NCI-H128 (cell line): ENCODE data around the gene MOK.

Experiments
- DNase-seq: peaks from one replicate; lab custom pipeline; 2025; ENCODE audit not compliant: unreplicated experiment; lab: John Stamatoyannopoulos, UW

MOK gene

DNA sequence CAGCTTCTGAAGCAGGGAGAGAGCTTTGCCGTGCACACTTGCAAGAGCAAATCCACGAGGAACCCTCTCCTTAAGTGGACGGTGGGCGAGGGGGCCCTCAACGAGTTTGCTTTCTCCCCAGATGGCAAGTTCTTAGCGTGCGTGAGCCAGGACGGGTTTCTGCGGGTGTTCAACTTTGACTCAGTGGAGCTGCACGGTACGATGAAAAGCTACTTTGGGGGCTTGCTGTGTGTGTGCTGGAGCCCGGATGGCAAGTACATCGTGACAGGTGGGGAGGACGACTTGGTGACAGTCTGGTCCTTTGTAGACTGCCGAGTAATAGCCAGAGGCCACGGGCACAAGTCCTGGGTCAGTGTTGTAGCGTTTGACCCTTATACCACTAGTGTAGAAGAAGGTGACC, 96.2 kb downstream of the MOK start:
- DNase-seq: no peak

DNA sequence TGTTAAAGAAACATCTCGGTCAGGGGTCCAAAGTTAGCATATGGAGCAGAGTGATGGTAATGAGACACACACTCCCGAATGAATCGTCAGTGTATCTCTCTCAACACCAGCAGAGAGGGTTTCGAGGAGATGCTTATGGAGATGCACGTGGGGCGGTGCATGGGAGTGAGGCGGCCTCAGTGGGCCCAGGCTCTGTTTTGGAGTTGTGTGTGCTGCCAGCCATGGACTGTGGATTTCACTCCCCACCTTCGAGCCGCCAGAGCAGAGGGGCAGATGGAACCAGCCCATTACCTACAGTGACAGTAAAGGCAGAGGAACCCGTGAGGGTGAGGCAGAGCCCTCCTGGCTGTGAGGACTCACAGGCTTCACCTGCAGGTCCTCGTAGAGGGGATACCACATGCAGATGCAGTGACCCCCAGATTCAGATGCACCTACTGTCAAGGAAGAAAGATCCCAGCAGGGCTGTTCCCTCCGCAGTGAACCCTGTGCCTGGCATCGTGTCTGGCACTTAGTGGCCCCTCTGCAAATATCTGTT, 97.1 kb downstream of the MOK start:
- DNase-seq: no peak

- no peak for DNase-seq
Measured at GRCh38 chr14:102206918-102207317, 98.0 kb downstream of the MOK start.

DNA sequence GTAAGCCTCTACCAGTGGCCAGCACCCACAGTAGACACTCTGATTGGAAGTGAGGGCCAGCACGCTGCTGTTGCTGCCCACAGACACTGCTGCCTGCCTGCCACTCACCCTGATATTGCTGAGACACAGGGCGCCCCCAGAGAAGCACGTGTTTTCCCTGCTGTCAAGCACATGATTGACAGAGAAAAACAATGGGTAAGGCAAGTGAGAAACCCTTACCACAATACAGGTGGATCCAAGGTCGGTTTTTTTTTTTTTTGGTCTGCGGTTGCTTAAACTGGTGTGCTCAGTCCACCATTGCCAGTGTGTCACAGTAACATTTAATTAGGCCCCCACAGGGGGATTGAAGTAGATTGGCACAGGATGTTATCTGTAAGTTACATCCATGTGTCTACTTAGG, 99.4 kb downstream of the MOK start:
- no peak for DNase-seq

- no peak for DNase-seq
Measured at GRCh38 chr14:102203382-102203781, 101.6 kb downstream of the MOK start.

- DNase-seq: no peak
Measured at GRCh38 chr14:102202944-102203343, 102.0 kb downstream of the MOK start.

DNA sequence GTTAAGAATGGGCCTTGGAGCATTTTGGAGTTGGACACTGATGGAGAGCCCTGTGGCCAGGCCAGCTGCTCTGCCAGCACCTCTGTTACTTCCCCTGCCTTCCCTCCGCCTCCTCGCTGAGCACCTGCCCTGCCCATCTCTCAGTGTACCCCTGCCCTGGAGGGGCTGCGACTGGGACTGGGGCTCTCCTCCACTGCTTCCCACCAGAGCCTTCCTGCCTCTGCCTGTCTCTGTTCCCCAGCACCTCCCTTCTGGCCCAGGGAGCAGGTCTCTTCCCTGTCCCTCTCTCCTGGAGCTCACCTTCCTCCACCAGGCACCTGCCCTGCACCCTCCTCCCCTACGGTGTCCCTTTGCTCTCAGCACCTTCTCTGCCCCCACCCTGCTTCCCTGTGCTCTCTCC, 103.2 kb downstream of the MOK start:
- no peak for DNase-seq

DNA sequence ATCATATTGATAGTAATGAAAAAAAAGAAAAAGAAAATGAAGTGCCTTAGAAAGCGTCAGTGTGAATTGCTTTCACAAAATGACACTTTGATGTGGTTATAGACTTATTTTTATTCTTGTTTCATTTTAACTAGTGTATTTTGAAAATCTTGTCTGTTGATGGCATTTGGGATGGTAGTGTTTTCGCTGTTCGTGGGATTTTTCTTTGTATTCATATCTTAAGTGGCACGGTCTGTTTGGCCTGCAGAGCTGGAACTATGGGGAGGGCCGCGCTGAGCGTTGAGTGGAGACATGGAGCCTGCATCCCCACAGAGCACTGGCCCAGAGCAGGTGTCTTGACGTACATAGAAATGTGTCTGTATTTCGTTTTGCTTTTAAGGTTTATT, 103.6 kb downstream of the MOK start:
- DNase-seq: no peak

DNA sequence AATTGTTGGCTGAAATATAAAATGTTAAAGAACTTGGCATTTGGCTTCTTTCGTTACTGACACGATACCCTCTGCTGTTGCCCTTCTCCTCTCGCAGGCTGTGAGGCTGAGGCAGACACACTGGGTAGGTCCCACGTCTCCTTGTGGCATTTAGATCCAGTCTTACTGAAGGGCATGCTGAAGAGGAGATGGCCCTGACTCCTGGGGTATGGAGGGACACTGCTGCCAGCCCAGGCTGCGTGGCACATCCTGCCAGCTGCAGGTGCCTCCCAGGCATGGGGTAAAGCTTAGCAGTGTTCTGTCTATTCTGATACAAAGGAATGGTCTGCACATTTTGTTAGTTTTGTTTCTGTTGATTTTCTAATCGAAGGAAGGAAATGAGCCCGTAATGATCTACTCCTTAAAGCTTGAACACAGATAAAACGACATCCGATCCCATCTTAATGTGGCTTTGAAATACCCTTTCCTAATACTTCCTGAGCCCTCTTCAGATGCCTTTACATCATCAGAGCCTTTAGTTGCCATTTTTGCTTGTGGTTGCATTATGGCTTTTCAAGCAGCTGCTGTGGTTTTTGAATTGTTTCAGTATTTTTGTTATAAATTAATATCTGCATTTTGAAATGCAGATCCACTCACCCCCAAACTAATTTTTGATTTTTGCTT, 104.1 kb downstream of the MOK start:
- no peak for DNase-seq

DNA sequence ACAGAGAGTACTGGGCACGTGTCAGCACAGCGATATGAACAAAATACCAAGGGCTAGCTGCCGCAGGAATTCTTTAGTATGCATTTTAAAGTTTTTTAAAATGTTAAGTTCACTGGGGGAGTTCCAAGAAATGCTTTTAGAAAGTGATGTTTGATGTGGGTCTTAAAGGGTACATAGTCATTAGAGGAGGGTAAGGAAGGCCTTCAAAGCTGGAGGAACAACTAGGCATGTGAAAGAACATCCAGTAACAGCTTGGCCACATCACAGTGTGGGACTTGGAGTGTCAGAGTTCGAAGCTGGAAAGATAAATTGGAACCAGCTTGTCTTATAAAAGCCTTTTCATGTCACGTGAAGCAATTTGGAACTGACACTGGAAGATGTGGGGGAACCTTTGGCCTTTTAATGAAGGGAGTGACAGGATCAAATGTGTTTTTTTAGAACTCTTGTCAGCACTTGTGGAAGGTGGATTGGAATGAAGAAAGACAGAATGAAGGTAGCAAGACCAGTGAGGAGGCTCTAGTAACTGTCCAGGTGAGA, 107.6 kb downstream of the MOK start:
- DNase-seq: no peak

- DNase-seq: no peak
Measured at GRCh38 chr14:102196902-102197230, 108.1 kb downstream of the MOK start.

GRCh38 chr14:102196039-102196901, 108.7 kb downstream of the MOK start:
- DNase-seq: no peak

- no peak for DNase-seq
Measured at GRCh38 chr14:102195446-102195845, 109.5 kb downstream of the MOK start.

DNA sequence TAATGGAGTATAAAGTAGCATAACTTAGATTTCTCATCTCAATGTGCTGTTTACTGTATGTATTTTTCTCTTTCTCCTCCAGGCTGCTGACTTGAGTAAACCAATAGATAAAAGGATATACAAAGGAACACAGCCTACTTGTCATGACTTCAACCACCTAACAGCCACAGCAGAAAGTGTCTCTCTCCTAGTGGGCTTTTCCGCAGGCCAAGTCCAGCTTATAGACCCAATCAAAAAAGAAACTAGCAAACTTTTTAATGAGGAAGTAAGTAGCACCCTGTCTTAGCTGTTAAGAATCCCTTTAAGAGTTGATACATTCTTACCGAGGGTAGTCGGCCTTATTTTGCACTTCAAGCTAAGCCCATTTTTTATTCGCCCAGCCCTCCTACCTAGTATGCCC, 110.1 kb downstream of the MOK start:
- DNase-seq: no peak

DNA sequence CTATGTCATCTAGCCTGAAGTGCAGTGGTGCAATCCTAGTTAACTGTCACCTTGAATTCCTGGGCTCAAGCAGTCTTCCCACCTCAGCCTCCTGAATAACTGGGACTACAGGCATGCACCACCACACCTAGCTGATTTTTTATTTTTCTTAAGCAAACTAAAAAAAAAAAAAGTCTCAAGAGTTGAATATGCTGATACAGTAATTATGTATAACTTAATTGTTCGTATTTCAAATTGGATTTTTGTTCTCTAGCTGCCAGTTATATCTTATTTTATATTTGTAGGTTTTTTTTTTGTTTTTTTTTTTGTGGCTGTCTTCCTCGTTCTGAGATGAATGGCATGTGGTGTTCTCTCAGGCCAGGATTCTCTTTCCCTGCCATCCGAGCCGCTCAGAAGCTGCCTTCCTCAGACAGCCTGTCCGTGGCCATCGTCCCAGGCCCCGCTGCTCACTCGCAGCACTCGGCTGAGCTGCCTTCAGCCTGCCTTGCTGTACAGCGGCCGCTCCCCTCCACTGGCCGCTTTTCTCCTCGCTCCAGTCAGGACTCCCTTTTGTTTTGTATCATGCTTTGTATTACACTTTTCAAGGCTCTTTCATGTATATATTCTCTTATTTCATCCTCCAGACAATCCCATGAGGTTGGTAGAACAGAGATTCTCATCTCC, 112.0 kb downstream of the MOK start:
- DNase-seq: no peak

GRCh38 chr14:102189874-102190273, 115.1 kb downstream of the MOK start:
- no peak for DNase-seq

GRCh38 chr14:102188187-102188586, 116.8 kb downstream of the MOK start:
- DNase-seq: no peak

GRCh38 chr14:102187568-102188001, 117.4 kb downstream of the MOK start:
- no peak for DNase-seq

GRCh38 chr14:102187044-102187443, 117.9 kb downstream of the MOK start:
- DNase-seq: no peak

- DNase-seq: no peak
Measured at GRCh38 chr14:102185360-102185759, 119.6 kb downstream of the MOK start.

DNA sequence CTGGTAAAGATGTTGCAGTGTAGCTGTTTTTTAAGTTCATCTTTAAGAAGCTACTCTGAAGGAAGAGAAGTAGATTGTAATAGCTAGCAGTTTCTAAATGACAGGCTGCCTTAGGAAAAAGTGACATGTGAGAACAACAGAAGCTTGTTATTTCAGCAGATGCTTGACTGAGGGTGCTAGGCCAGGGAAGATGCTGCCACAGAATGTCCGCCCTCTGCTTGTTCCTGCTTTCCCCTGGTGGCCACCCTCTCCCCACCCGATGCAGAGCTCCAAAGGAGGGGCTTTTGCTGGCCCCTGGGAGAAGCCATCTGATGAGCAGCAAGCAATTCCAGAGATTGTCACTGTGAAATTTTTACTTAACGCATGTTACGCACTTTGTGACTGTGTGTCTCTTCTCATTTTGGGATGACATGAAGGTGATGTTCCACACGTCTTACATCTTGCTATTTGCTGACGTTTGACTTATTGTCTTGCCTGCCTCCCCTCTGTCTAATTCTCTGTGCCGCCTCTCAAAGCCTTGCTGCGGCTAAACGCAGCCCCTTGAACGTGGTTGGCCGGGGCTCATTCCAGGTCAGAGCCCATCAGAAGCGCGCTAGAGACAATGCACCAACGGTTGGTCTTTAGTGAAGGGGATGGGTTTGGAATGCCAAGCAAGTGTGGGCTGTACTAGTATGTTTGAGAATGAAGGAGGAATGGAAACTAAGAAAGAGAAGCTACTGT, 120.5 kb downstream of the MOK start:
- DNase-seq: no peak
